HG03135 (cell line): Measurements from ENCODE around the gene MBP.

Experiments
- ATAC-seq: cut with Tn5 transposase; IDR thresholded peaks from one replicate; pipeline ENCODE4 v1.9.1; 2021; ENCODE audit warnings: mild to moderate bottlenecking, moderate library complexity; ENCODE audit not compliant: unreplicated experiment

MBP gene

GRCh38 chr18:77053616-77054287 lies 78.8 kb downstream of the MBP start:
- no peak for ATAC-seq

- peak; percentile 33 for ATAC-seq
These were observed 79.6 kb downstream of the MBP start for GRCh38 chr18:77052983-77053309.

GRCh38 chr18:77052297-77052982 lies 80.1 kb downstream of the MBP start:
- no peak for ATAC-seq

GRCh38 chr18:77051581-77052296 lies 80.8 kb downstream of the MBP start:
- ATAC-seq = no peak

GRCh38 chr18:77049938-77050337 lies 82.6 kb downstream of the MBP start:
- no peak for ATAC-seq

GRCh38 chr18:77047803-77048419 lies 84.7 kb downstream of the MBP start:
- ATAC-seq = no peak

- no peak for ATAC-seq
These were observed 85.6 kb downstream of the MBP start for GRCh38 chr18:77046994-77047393.

- no peak for ATAC-seq
These were observed 86.2 kb downstream of the MBP start for GRCh38 chr18:77046409-77046808.

GRCh38 chr18:77045677-77046076 lies 86.9 kb downstream of the MBP start:
- ATAC-seq = no peak

GRCh38 chr18:77044866-77045664 lies 87.5 kb downstream of the MBP start:
- no peak for ATAC-seq

- ATAC-seq = no peak
These were observed 88.9 kb downstream of the MBP start for GRCh38 chr18:77043541-77044280.

- ATAC-seq = no peak
These were observed 90.0 kb downstream of the MBP start for GRCh38 chr18:77042583-77042982.

GRCh38 chr18:77039196-77040130 lies 93.1 kb downstream of the MBP start:
- no peak for ATAC-seq

- no peak for ATAC-seq
These were observed 94.3 kb downstream of the MBP start for GRCh38 chr18:77038182-77038858.

GRCh38 chr18:77037567-77037966 lies 95.0 kb downstream of the MBP start:
- no peak for ATAC-seq

- no peak for ATAC-seq
These were observed 97.0 kb downstream of the MBP start for GRCh38 chr18:77035380-77036187.

- ATAC-seq = no peak
These were observed 99.0 kb downstream of the MBP start for GRCh38 chr18:77033575-77033974.
